ENCODE measurements around the gene PARP3. TPM values are rescaled to one million over a fixed set of nuclear protein-coding genes. Genes with fewer than 3 reads are reported as not detected.

Gene PARP3
- total RNA-seq, 4 donors from 2014 or later: 13.4 to 39.0 (median 29.5) TPM

DNA sequence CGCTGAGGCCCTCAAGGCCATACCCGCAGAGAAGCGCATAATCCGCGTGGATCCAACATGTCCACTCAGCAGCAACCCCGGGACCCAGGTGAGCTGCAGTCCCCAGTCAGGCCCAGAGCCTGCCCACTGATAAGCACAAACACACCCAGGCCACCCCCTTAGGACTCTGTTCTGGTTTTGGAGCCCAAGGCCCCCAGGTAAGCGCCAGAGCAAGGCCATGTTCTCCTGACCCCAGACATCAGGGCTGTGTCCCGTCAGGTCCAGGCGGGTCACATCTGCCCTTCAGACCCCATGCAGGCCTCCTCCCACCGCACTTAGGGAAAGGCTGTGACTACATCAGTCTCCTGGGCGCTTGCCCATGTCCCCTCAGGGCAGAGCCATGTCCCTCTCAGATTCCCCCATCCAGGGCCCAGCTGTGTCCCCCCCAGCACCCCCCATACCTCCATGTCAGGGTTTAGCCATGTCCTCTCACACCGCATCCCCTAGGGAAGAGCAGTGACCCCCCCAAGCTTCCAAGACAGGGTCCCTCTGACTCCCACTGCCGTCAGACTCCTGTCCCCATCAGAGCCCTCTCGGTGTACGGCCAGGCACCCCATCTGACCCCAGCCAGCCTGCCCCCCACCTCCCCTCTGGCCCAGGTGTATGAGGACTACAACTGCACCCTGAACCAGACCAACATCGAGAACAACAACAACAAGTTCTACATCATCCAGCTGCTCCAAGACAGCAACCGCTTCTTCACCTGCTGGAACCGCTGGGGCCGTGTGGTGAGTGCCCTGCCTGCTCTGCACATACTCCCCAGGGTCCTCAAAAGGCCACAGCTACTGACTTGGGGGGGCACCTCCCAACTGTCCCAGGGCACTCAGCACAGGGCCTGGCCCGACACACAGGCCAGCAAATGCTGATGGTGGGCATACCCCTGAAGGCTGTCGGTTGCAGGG is 1.6 kb downstream of the PARP3 start:
- TF ChIP-seq CTCF (IDR thresholded peaks at IDR 0.05; ENCODE audit: low read depth): no peak

DNA sequence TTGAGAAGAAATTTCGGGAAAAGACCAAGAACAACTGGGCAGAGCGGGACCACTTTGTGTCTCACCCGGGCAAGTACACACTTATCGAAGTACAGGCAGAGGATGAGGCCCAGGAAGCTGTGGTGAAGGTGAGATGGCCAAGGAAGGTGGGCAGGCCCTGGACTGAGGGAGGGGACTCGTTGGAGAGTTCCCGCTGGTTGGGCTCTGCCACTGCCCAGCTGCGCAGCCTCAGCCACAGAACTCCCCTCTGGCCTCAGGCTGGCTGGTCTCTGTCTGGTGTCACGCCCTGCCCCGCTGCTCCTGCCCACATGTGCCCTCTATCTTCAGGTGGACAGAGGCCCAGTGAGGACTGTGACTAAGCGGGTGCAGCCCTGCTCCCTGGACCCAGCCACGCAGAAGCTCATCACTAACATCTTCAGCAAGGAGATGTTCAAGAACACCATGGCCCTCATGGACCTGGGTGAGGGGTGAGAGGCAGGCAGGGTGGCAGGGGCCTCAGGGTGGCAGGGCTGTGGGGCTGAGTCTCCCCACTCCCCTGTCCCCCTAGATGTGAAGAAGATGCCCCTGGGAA is 2.4 kb downstream of the PARP3 start:
- no peak for TF ChIP-seq CTCF (IDR thresholded peaks at IDR 0.05; ENCODE audit: low read depth)

- TF ChIP-seq CTCF (IDR thresholded peaks at IDR 0.05; ENCODE audit: low read depth): no peak
Observed at GRCh38 chr3:51945031-51945840, 3.1 kb downstream of the PARP3 start.

DNA sequence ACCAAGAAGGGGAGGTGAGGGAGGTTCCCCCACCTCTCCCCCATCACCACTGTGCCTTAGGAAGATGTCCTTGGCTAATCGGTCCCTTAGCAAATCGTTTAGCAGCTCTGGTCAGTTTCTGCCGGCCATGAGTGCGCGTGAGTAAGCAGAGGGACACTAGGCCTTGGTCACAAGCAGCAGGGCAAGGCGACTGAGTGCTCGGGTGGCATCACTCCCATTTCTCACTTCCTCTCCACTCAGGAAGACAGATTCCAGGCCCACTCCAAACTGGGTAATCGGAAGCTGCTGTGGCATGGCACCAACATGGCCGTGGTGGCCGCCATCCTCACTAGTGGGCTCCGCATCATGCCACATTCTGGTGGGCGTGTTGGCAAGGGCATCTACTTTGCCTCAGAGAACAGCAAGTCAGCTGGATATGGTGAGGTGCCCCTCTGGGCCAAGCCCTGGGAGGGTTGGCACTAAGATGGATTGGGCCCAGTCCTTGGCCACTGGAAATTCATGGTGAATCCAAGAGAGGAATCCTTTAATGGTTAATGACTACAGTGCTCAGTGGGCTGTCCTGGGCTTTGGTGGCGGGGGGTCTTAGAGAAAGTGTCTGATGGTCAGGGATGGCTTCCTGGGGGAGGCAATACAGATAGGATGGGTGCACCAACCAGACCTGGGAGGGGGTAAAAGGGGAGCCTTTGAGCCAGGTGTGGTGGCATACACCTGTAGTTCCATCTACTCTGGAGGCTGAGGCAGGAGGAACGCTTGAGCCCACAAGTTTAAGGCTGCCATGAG is 4.0 kb downstream of the PARP3 start:
- no peak for TF ChIP-seq CTCF (IDR thresholded peaks at IDR 0.05; ENCODE audit: low read depth)

DNA sequence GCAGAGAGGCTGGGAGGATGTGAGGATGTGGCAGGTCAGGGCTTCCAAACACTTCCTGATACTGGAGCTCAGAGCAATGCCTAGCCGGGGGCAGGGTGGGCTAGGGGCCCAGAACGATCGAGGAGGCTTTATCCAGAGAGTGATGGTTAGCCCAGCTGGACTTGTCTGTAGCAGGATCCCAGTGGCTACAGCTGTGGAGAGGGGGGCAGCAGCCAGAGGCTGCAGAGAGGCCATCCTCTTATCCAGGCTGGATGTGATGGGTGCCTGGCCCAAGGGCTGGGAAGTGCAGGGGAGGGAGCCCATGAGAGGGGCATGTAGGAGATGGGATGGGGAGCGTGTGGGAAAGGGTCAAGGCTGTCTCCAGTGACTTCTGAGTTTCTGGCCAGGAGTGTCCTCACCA is 4.6 kb downstream of the PARP3 start:
- no peak for TF ChIP-seq CTCF (IDR thresholded peaks at IDR 0.05; ENCODE audit: low read depth)

GRCh38 chr3:51947215-51947900 is 5.2 kb downstream of the PARP3 start:
- no peak for TF ChIP-seq CTCF (IDR thresholded peaks at IDR 0.05; ENCODE audit: low read depth)

All from subcutaneous adipose tissue (tissue), 4 donors.